Esophagus squamous epithelium (tissue), 4 donors: ENCODE data around the gene LIN7B.

Experiments
- POLR2A ChIP-seq, 4 donors: fragments of 450-650 bp; IDR thresholded peaks; one replicate each; pipeline ENCODE4 v1.6.1; 2017; ENCODE audit warnings: antibody characterized with exemption in 4 of 4, mild to moderate bottlenecking in 4 of 4, moderate library complexity in 3 of 4
- TF ChIP-seq, protein P1 (sequence below), 6 experiments: fragments of 450-650 bp in 4 of 6; fragments of 200-600 bp in 2 of 6; sonication (generic) in 2 of 6; IDR thresholded peaks; one replicate each; pipeline ENCODE4 v1.5.1; 2016 to 2019; ENCODE audit warnings: antibody characterized with exemption in 6 of 6, mild to moderate bottlenecking in 4 of 6, moderate library complexity in 4 of 6

GRCh38 chr19:49152119-49152550, 38.0 kb downstream of the LIN7B start:
- TF ChIP-seq, protein P1, sequence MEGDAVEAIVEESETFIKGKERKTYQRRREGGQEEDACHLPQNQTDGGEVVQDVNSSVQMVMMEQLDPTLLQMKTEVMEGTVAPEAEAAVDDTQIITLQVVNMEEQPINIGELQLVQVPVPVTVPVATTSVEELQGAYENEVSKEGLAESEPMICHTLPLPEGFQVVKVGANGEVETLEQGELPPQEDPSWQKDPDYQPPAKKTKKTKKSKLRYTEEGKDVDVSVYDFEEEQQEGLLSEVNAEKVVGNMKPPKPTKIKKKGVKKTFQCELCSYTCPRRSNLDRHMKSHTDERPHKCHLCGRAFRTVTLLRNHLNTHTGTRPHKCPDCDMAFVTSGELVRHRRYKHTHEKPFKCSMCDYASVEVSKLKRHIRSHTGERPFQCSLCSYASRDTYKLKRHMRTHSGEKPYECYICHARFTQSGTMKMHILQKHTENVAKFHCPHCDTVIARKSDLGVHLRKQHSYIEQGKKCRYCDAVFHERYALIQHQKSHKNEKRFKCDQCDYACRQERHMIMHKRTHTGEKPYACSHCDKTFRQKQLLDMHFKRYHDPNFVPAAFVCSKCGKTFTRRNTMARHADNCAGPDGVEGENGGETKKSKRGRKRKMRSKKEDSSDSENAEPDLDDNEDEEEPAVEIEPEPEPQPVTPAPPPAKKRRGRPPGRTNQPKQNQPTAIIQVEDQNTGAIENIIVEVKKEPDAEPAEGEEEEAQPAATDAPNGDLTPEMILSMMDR (IDR thresholded peaks at IDR 0.05) = no peak
- TF ChIP-seq POLR2A (IDR thresholded peaks at IDR 0.05) = no peak
